SJCRH30 (cell line): ENCODE results near the gene PTPRR. TPM values are rescaled to one million over a fixed set of nuclear protein-coding genes. Genes with fewer than 3 reads are reported as not detected.

Experiments
- DNase-seq, 2 experiments: peaks; one replicate each; pipeline ENCODE4 v3.0.0-alpha.2; 2015 to 2020
- H3K27ac ChIP-seq: fragments of 250-450 bp; sonication (Bioruptor Pico); 2 replicates; pipeline ENCODE4 v1.5.1; 2020; ENCODE audit warnings: mild to moderate bottlenecking, moderate library complexity
- H3K27me3 ChIP-seq: fragments of 250-450 bp; sonication (Bioruptor Pico); 2 replicates; pipeline ENCODE4 v1.5.1; 2020; ENCODE audit warnings: mild to moderate bottlenecking, moderate library complexity
- H3K36me3 ChIP-seq: fragments of 250-450 bp; sonication (Bioruptor Pico); 2 replicates; pipeline ENCODE4 v1.5.1; 2020; ENCODE audit warnings: mild to moderate bottlenecking, moderate library complexity
- H3K4me1 ChIP-seq: fragments of 250-450 bp; sonication (Bioruptor Pico); 2 replicates; pipeline ENCODE4 v1.5.1; 2020; ENCODE audit warnings: mild to moderate bottlenecking, moderate library complexity
- H3K4me3 ChIP-seq: fragments of 250-450 bp; sonication (Bioruptor Pico); 2 replicates; pipeline ENCODE4 v1.5.1; 2020; ENCODE audit warnings: mild to moderate bottlenecking, moderate library complexity
- H3K9me3 ChIP-seq: fragments of 250-450 bp; sonication (Bioruptor Pico); replicated peaks from 2 replicates; pipeline ENCODE4 v1.5.1; 2020; ENCODE audit warnings: mild to moderate bottlenecking, moderate library complexity
- total RNA-seq: library from RNA; depleted of rRNA; stranded (reverse); fragments of >200 nt; shearing (Covaris generic); gene quantifications from 2 replicates; pipeline ENCODE4 v1.2.3, GENCODE V29; 2014

PTPRR gene
- total RNA-seq, 1 experiment from 2014 or later = 0.49 TPM

DNA sequence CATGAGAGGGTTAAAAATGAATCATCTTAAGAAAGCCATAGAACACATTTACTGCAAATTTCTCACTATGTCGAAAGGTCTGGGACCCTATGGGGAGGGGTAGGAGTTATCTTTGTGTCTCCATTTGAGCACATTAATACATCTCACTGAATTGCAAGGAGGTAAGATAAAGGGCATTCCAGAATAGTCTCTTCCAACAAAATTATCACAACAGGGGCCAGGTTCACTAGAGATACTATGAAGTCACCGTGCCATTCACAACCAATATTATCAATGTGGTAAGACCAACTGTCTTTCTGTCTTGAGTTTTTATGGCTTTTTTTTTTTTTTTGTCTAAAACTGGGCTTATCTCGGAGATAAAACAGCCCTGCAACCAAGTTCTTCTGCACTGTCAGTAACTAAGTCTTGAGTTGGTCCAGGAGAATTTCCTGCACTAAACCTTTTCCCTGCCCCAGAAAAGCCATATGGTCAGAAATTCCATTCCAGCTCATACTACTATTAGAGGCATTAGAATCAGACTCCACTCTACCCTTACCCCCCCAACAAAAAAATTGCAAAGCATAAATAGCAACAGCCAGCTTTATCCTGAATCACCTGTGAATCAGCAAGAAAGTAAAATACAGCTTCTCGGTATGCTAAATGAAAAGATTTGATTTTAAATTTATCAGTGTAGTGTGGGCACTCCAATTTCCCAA lies 79.7 kb downstream of the PTPRR start:
- no peak overlapping the region for H3K4me3 ChIP-seq
- H3K36me3 ChIP-seq = no peaks in the 10 kb centered on the region
- DNase-seq = no peak
- H3K4me1 ChIP-seq = peaks cover 3% of the 10 kb centered on the region; the same call in 1 of the 2 replicates
- no peaks in the 10 kb centered on the region for H3K27me3 ChIP-seq
- no peak overlapping the region for H3K27ac ChIP-seq
- no peaks in the 10 kb centered on the region for H3K9me3 ChIP-seq

DNA sequence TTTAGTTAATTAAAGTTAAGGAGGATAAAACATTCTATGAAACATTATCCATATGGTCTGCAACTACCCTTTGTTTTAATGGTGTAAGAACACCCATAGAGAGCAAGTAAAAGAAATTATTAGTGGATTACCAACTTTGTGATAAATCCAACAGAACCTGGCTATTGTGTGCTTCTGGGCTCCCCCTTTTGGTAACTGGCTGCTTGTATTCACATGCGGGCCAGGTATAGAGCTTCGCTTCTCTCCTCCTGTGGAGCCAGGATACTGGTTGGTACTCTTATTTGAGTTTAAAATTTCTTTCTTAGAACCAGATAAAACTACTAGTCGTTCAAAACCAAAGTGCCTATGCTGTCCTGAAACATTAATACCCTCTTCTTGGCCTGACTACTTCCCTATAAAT lies 81.0 kb downstream of the PTPRR start:
- H3K4me1 ChIP-seq = peaks cover 3% of the 10 kb centered on the region; the same call in 1 of the 2 replicates
- no peaks in the 10 kb centered on the region for H3K9me3 ChIP-seq
- no peak overlapping the region for H3K4me3 ChIP-seq
- no peak for DNase-seq
- no peaks in the 10 kb centered on the region for H3K36me3 ChIP-seq
- no peaks in the 10 kb centered on the region for H3K27me3 ChIP-seq
- H3K27ac ChIP-seq = no peak overlapping the region

DNA sequence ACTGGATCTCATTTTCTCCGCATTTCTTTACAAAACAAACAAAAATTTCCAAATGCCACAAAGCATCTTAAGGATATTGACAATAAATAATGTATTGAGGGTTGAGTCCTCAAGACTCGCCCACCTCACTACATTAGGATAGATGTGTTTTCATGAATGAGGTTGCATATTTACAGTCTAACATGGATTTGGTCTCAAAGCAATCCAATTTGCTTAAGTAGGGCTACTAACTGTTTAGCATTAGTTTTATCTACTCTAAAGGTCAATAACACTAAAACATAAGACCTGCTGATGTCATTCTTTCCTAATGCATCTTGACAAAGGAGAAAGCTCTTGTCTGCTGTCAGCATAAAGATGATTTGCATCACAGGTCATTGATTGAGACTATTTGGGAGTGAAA lies 82.4 kb downstream of the PTPRR start:
- DNase-seq = no peak
- H3K27ac ChIP-seq = no peak overlapping the region
- no peaks in the 10 kb centered on the region for H3K9me3 ChIP-seq
- H3K27me3 ChIP-seq = no peaks in the 10 kb centered on the region
- no peak overlapping the region for H3K4me3 ChIP-seq
- peaks cover 3% of the 10 kb centered on the region; the same call in 1 of the 2 replicates for H3K4me1 ChIP-seq
- H3K36me3 ChIP-seq = no peaks in the 10 kb centered on the region

DNA sequence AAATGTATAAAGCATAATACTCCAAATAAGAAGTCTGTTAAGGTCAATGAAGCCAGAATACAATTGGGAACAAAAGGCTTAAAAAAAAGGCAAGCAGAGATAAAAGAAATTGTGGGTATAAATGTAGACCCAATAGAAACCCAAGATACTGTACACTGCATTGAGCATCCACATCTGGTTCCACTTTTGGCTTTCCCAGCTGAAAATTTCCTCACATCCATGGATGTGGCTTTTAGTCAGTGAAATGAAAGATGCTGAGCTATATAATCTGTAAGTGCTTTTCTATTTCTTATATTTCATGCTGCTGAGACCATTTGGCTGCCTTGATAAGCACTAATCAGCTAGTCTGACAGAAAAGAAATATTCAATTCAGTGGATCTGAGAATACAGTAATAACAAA lies 83.5 kb downstream of the PTPRR start:
- Histone ChIP-seq H3K4me1 (peaks cover 1% of the 10 kb centered on the region; the same call in 1 of the 2 replicates), H3K27me3 (no peaks in the 10 kb centered on the region), H3K36me3 (no peaks in the 10 kb centered on the region), H3K27ac (no peak overlapping the region), H3K4me3 (no peak overlapping the region), H3K9me3 (no peaks in the 10 kb centered on the region)
- no peak for DNase-seq

DNA sequence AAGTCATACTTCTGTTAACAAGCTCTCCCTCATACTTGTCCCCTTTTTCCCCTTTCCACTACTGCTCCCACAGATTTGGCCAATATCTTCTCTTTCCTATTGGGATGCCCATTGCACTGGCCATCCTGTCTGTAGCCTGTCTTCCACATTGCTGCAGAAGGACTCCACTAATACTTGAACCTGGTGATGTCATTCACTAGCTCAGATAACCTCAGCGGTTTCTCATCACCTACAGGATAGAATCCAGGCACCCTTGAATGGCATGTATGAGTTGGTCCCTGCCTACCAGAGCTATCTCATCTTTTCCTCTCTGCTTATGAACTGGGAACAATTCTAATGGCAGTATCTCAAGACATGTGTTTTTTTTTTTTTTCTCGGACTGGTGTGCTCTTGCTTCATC lies 84.6 kb downstream of the PTPRR start:
- no peak for DNase-seq
- no peak overlapping the region for H3K4me3 ChIP-seq

DNA sequence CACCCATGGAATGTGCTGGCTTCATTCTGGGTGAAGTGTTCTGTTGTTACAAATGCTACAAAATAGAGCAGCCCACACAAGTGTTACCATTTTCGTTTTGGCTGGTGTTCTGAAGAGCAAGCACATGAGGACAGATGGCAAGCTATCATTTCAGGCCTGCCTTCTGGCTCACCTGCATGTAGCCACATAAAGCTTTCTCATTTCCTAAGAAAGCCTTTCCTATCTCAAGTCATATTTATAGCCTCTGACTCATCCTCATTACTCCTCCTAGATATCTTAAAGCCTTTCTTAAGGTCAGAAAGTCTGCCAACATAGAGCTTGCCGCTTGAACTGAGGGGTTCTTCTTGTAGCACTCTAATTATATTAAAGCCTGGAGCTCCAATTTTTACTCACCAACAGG lies 89.0 kb downstream of the PTPRR start:
- H3K4me3 ChIP-seq = no peak overlapping the region
- H3K9me3 ChIP-seq = no peaks in the 10 kb centered on the region
- DNase-seq = no peak
- H3K4me1 ChIP-seq = no peaks in the 10 kb centered on the region
- H3K36me3 ChIP-seq = no peaks in the 10 kb centered on the region
- no peak overlapping the region for H3K27ac ChIP-seq
- no peaks in the 10 kb centered on the region for H3K27me3 ChIP-seq

More for the DNA sequence above, 84.6 kb downstream of the PTPRR start:
- no peaks in the 10 kb centered on the region for H3K4me1 ChIP-seq
- H3K27ac ChIP-seq = no peak overlapping the region
- no peaks in the 10 kb centered on the region for H3K9me3 ChIP-seq
- no peaks in the 10 kb centered on the region for H3K36me3 ChIP-seq
- H3K27me3 ChIP-seq = no peaks in the 10 kb centered on the region

DNA sequence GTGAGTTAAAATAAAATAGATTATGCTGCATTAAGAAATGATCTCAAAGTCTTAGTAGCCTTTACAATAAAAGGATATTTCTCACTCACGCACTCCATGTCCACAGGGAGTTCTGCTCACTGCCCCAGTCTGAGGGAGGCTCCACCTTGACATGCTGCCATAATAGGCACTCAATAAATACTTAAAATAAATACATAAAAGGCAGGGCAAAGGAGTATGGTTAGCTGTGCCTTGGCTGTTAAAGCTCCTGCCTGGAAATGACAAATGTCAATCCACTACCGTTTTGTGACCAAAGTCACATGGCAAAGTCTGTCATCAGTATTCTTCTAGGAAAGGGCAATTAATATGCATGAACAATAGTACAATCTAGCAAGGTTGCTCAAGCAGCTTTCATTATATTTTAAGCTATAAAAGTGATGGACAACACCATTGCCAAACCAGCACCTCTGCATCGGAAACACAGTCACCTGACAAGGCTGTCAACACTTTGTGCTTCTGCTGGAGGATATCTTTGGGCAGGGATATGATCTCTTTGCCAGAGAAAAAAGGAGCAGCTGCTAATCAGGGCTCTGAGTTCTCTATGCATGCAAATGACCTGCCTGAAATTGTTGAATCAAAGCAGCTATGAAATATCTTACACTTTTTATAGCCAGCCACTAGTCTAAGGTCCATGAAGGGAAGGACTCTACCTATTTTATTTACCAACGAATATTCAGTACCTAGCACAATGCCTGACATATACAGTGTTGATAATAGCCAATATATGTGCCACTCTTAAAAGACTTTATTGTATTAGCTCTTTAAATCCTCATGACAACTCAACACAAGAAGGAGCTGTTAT lies 90.1 kb downstream of the PTPRR start:
- Histone ChIP-seq H3K27ac (no peak overlapping the region), H3K27me3 (no peaks in the 10 kb centered on the region), H3K36me3 (no peaks in the 10 kb centered on the region), H3K4me3 (no peak overlapping the region), H3K9me3 (no peaks in the 10 kb centered on the region), H3K4me1 (no peaks in the 10 kb centered on the region)
- no peak for DNase-seq

DNA sequence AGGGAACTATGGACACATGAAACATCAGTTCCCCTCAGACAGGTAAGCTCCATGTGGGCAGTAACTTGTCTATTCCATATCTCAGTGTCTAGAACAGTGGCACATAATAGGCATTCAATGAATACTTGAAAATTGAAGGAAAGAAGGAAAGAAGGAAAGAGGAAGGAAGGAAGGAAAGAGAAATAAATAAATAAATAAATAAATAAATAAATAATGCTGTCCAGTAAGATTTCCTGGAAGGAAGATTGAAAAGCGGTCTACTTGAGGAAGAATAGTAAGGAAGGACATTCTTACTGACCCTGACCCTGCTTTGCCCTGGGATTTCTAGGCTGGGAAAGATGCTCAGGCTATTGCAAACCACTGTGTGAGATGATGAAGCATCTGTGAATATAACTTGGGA lies 91.5 kb downstream of the PTPRR start:
- DNase-seq = no peak
- H3K27ac ChIP-seq = no peak overlapping the region
- no peaks in the 10 kb centered on the region for H3K27me3 ChIP-seq
- H3K9me3 ChIP-seq = no peaks in the 10 kb centered on the region
- H3K4me1 ChIP-seq = no peaks in the 10 kb centered on the region
- H3K4me3 ChIP-seq = no peak overlapping the region
- H3K36me3 ChIP-seq = no peaks in the 10 kb centered on the region

DNA sequence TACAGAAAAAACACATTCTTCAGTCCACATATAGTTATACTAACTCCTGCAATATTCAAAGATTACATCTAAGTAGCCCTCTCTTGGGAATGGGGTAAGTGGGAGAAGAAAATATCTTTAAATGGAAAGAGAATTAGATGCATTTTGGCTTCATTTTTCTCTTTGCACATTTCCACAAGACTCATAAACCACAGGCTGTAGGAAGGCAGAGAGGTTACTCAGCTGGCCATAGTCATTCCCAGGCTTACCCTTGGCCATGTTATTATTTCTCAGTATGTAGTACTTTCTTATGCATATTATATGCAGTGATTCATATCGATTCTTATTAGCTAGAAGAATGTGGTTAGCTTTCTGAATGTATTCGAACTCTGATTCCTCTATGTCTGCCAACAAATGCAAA lies 92.2 kb downstream of the PTPRR start:
- no peaks in the 10 kb centered on the region for H3K9me3 ChIP-seq
- no peaks in the 10 kb centered on the region for H3K36me3 ChIP-seq
- no peaks in the 10 kb centered on the region for H3K4me1 ChIP-seq
- H3K27me3 ChIP-seq = no peaks in the 10 kb centered on the region
- no peak for DNase-seq
- no peak overlapping the region for H3K4me3 ChIP-seq
- H3K27ac ChIP-seq = no peak overlapping the region

DNA sequence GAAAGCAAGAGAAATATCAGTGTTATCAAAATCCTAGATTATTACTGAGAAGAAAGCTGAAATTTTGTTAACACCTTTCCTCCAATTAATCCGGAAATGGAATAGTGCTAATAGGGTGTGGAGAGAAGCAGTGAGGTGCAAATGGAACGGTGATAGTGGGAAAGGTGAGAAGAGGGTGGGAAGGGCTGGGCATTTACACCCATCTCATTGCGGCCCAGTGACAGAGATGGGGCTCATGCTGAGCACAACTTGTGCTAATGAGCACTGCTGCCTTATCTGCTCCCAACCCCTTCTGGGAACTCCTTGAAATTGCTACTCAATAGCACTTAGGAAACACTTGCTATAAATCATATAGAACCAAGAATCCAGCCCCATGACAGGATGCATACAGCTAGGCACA lies 94.4 kb downstream of the PTPRR start:
- Histone ChIP-seq H3K9me3 (no peaks in the 10 kb centered on the region), H3K4me1 (no peaks in the 10 kb centered on the region), H3K4me3 (no peak overlapping the region), H3K27me3 (no peaks in the 10 kb centered on the region), H3K36me3 (no peaks in the 10 kb centered on the region), H3K27ac (no peak overlapping the region)
- no peak for DNase-seq

DNA sequence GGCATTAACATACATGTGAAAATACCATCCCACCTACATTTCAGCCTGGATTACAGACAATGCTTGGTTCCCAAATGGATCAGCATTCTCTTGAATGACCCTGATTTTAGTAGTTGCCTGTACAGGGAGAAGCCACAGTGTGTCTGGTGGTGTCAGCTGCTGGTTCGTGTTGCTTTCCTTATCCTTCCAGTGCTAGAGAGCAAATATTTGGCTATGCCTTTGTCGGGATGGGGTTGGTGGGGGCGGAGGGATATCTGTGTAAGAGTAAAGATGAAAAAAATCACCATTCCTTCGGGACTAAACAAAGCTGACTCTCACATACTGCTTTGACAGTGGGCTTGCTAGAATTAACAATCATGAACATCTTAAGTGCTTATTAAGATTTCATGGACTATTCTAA lies 96.0 kb downstream of the PTPRR start:
- Histone ChIP-seq H3K9me3 (no peaks in the 10 kb centered on the region), H3K4me1 (no peaks in the 10 kb centered on the region), H3K36me3 (no peaks in the 10 kb centered on the region), H3K4me3 (no peak overlapping the region), H3K27ac (no peak overlapping the region), H3K27me3 (no peaks in the 10 kb centered on the region)
- DNase-seq = no peak

DNA sequence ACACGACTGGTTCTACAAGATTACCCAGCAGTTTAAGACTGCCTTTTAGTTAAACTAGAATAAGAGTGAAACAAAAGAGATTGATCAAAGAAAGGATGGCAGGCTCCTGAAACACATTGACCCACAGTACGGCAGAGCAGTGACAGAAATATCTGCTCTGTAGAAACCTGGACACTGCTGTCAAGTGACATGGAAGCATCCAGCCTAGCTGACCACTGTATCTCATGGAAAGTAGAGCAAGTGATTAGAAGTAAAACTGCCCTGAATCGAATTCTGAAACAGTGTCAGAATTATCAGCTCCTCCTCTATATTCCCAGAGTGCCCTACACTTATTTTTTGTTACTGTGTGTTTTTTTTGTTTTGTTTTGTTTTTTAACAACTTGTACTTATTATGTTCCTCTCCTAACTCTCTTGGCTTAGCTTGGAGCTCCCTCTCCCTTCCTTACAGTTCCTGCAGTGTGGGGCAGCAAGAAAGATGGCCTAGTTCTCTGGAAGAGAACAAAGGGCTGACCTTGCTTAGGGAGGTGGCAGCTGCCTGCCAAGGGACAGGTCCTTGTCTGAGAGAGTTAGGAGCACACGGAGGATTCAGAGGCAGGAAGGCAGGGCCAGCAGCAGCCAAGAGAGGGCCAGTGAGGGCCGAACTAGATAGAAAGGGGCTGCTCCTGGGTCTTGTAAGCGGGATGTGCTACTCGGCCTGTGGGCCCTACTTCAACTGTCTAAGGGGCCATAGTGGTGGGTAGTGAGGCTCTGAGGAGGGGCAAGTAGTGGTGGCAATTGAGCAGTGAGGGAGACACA lies 97.2 kb downstream of the PTPRR start:
- no peak overlapping the region for H3K27ac ChIP-seq
- H3K36me3 ChIP-seq = no peaks in the 10 kb centered on the region
- H3K4me3 ChIP-seq = no peak overlapping the region
- no peaks in the 10 kb centered on the region; the same call in 1 of the 2 replicates for H3K4me1 ChIP-seq
- H3K27me3 ChIP-seq = no peaks in the 10 kb centered on the region
- DNase-seq = peak in 1 of 2 experiments; percentile 3
- H3K9me3 ChIP-seq = no peaks in the 10 kb centered on the region

DNA sequence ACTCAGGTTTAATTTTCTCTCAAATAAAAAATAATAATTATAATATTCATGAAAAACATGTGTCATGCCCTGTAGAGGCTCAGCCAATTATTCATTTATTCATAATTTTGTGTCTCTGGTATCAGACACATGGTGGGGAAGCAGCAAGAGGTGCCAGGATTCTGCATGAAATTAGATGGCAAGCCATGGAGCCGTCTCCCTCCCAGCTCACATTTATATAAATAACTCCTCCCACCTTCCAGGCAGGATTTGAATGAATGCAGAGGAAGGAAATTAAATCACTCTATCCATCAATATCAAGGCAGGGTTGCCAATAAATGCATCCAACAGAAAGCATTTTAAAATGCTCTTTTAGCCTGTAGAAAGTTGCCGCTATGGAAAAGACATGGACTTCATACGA lies 98.1 kb downstream of the PTPRR start:
- no peaks in the 10 kb centered on the region; the same call in 1 of the 2 replicates for H3K4me1 ChIP-seq
- no peaks in the 10 kb centered on the region for H3K9me3 ChIP-seq
- H3K4me3 ChIP-seq = no peak overlapping the region
- H3K27me3 ChIP-seq = no peaks in the 10 kb centered on the region
- no peaks in the 10 kb centered on the region for H3K36me3 ChIP-seq
- no peak overlapping the region for H3K27ac ChIP-seq
- DNase-seq = no peak

DNA sequence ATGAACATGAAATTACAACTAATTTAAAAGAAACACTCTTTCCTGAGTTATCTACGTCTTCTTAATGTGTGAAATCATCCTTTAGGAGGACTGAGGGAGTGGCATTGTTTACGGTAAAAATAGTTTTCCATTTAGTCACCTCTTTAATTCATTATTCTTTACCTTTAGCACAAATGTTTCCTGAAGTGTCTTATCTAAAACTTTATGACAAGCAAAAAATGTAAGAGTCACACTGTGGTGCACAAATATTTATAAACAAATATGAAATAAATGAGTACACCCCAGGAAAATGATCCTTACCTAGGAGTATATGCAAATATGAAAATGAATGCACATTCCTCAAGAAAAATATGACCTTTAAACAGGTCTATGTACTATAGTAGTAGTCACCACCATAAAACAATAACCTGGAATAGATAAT lies 104.6 kb downstream of the PTPRR start:
- no peak overlapping the region for H3K27ac ChIP-seq
- H3K4me3 ChIP-seq = no peak overlapping the region
- H3K27me3 ChIP-seq = no peaks in the 10 kb centered on the region
- H3K4me1 ChIP-seq = no peaks in the 10 kb centered on the region; the same call in 1 of the 2 replicates
- no peaks in the 10 kb centered on the region for H3K9me3 ChIP-seq
- no peaks in the 10 kb centered on the region for H3K36me3 ChIP-seq
- no peak for DNase-seq

DNA sequence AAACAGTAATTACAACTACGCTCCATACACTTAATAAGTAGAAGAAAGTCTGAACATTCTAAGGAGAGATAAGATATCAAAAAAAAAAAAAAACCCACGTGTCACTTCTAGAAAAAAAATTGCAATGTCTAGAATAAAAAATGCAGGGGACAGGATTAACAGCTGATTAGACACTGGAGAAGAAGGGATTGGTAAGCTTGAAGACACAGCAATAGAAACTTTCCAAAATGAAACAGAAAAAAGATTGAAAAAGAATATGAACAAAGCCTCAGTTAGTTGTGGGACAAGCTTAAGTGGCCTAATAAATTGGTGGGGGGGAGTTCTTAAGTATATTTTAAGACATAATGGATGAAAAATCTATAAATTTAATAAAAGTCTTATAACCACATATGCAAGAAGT lies 105.5 kb downstream of the PTPRR start:
- H3K4me1 ChIP-seq = no peaks in the 10 kb centered on the region; the same call in 1 of the 2 replicates
- H3K4me3 ChIP-seq = no peak overlapping the region
- H3K9me3 ChIP-seq = no peaks in the 10 kb centered on the region
- DNase-seq = no peak
- no peak overlapping the region for H3K27ac ChIP-seq
- H3K27me3 ChIP-seq = no peaks in the 10 kb centered on the region
- H3K36me3 ChIP-seq = no peaks in the 10 kb centered on the region
